ENCODE data around the gene UBE2I.
A peak's percentile ranks its signal among the peaks of the same experiment; 100 is the strongest.

UBE2I gene

DNA sequence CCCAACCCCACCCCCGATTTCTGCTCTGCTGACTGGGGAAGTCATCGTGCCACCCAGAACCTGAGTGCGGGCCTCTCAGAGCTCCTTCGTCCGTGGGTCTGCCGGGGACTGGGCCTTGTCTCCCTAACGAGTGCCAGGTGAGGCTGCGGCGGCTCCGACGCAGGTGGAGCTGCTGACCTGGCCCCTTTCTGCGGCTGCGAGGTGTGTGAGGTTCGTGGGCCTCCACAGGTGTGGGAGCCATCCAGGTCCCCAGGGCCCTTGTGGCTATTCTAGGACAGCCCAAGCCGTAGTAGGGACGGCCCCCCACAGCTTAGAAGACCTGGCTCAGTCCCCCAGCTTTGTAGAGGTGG lies 3.0 kb downstream of the UBE2I start:
- H3K9me3 Mint-ChIP-seq, result no peaks in the 10 kb centered on the region
- no peaks in the 10 kb centered on the region for H3K27me3 Mint-ChIP-seq
- peaks cover 4% of the 10 kb centered on the region for H3K36me3 Mint-ChIP-seq
- H3K27ac Mint-ChIP-seq, result no peak overlapping the region
- H3K4me3 Mint-ChIP-seq, result peak overlapping the region; percentile 47
- H3K4me1 Mint-ChIP-seq, result peaks cover 35% of the 10 kb centered on the region

DNA sequence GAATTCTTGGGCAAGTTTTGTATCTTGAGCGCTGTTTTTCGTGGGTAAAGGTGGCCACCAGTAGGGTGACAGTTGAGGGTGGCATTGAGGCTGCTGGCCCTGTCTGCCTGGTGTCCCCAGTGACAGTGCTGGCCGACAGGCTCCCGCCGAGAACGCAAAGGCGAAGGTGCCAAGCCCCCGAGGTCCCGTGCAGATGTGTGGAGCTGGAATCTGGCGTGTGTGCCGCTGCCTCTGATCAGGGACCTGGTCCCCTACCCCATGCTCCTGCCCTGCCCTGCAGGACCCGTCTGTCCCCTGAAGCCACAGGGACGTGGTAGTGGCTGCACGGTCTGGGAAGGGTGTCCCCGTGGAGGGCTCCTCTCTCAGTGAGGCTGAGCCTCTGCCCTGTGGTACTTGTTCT lies 3.5 kb downstream of the UBE2I start:
- Mint-ChIP-seq H3K36me3 (peaks cover 4% of the 10 kb centered on the region), H3K27me3 (no peaks in the 10 kb centered on the region), H3K27ac (peak overlapping the region; percentile 51), H3K4me1 (peaks cover 34% of the 10 kb centered on the region), H3K9me3 (no peaks in the 10 kb centered on the region), H3K4me3 (peak overlapping the region; percentile 47)

DNA sequence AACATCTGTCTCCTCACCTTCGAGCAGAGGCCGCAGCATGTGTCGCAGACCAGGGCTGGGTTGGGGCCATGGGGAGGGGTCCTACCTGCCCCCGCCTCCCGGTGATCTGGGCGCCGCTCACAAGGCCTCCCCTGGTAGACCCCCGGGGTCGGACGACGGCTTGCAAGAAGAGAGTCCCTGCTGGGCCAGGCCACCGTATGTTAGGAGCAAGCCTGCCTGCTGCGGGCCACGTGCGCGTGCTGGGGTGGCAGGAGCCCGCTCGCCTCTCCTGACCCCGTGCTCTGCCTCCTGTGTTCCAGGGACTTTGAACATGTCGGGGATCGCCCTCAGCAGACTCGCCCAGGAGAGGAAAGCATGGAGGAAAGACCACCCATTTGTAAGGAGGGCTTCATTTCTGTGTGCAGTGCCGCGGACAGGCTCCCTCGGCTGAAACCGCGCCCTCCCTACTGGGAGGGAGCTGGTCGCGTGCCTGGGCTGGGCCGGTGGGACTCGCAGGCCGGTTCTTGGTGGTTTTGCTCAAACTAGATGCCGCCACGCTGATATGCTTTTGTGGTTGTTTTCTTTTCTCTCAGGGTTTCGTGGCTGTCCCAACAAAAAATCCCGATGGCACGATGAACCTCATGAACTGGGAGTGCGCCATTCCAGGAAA lies 4.4 kb downstream of the UBE2I start:
- H3K4me3 Mint-ChIP-seq, result no peak overlapping the region
- peaks cover 31% of the 10 kb centered on the region for H3K4me1 Mint-ChIP-seq
- no peak overlapping the region for H3K27ac Mint-ChIP-seq
- no peaks in the 10 kb centered on the region for H3K27me3 Mint-ChIP-seq
- no peaks in the 10 kb centered on the region for H3K9me3 Mint-ChIP-seq
- peaks cover 6% of the 10 kb centered on the region for H3K36me3 Mint-ChIP-seq

DNA sequence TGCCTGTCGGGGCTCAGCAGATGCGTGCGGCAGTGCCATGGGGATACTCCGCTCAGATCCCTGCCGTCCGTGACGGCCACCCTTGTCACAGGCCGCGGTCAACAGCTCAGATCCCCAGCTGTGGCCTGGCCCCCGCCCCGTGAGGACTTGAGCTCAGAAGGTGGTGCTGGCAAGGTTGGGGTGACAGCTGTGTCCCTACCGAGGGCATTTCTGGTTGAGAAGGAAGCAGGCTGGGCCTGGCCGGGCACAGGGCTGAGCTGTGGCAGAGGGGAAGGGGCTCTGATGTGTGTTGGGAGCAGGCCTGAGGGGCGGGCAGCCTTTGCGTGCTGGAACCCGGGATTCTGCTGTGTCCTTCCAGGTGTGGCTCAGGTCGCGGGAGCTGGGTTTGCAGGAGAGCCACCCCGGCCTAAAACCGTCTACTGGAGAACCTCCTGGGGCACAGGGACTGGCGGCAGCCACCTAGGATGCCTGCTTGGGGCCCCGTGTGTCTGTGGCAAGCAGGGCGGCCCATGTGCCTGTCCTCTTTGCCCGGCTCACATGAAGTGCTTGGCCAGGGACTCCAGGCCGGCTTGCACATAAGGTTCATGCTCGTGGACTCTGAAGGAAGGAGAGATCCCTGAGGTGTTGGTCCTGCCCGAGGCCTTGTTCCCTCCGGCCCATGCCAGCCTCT lies 5.1 kb downstream of the UBE2I start:
- Mint-ChIP-seq H3K4me3 (no peak overlapping the region), H3K9me3 (no peaks in the 10 kb centered on the region), H3K27me3 (no peaks in the 10 kb centered on the region), H3K4me1 (peaks cover 31% of the 10 kb centered on the region), H3K36me3 (peaks cover 8% of the 10 kb centered on the region), H3K27ac (no peak overlapping the region)

DNA sequence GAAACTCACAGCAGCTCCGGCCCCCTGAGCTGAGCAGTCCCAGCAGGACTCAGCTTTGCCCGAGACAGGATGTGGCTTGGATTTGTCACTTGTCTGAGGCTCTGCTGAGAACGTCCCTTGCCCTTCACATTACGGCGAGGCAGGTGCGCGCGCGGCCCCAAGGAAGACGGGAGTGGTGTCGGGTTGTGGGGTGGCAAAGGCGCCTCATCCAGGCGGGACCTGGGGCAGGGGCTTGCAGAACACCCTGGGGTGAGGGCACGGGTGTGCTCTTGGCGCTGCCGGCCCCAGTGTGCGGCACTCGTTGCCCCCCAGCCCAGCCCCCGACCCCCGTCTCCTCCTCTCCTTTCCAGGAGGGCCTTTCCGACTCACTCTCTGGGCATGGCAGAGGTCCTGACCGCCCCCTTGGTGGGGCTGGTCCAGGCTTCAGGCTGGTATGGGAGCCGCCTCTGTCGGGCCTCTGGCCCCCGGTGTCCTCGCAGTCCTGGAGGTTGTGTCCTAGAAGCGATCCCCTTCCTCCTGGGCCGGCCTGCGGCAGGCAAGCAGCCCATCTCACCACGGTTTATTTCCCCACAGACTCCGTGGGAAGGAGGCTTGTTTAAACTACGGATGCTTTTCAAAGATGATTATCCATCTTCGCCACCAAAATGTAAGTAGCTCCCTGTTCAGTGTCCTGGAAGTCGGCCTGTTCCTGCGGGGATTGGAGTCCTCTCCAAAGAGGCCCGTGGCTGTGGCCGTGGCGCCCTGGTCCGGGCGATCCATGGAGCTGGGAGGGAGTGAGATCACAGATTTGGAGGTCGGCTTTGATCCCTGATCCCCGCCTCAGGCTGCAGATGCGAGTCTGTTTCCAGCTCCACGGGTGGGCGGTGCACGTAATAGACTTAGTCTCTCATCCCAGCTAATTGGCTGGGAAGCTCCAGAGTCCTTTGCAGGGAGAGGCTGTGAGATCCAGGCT lies 5.9 kb downstream of the UBE2I start:
- Mint-ChIP-seq H3K4me1 (peaks cover 27% of the 10 kb centered on the region), H3K9me3 (no peaks in the 10 kb centered on the region), H3K27me3 (no peaks in the 10 kb centered on the region), H3K36me3 (peaks cover 5% of the 10 kb centered on the region), H3K4me3 (no peak overlapping the region), H3K27ac (no peak overlapping the region)

DNA sequence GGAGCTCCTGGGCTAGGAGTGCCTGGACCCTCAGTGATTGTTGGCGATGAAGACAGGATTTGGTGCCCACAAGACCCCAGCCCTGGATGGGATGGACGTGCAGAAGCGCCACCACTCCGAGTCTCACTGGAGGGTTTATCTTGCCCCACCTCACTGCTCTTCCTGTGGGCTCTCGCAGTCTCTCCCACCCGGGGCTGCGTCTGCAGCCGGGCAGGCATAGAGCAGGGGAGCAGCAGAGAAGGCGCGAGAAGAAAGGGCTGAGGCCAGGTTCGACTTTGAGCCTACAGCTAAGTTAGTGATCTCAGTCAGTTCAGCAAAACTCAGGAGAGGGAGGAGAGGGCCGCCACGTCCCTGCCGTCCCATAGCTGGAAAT lies 6.6 kb downstream of the UBE2I start:
- peak overlapping the region; percentile 59 for H3K27ac Mint-ChIP-seq

DNA sequence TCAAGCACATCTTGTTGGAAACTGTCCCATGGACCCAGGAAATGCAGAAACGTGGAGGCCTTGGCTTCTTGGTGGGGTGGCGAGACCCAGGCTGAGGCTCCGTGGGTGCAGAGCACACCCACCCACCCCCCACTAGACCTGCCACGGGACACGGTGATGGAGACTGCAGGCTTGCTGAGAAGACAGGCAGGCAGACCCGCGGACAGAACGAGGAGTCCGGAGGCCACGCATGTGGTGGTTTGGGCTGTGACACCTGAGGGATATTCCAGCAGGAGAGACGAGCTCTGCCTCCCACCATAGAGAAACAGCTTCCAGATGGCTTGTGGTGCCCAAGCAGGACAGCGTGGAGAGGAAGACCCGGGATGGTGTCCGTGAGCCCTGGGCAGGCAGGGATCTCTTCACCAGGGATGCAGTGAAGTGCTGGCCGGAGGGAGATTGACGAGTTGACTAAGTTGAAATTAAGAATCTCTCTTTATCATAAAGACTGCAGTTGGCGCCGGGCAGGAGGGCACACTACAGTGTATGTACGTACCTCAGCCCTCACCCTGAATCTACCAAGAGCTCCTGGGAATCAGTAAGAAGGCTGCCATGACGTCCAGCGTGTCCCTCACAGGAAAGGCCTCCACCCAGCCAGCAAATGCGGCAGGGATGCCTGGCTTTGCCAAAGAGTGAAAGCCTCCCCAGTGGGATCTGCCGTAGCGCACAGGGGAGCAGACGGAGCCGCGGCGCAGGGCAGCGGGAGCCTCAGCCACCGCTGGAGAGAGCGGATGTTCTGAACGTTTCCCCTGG lies 8.2 kb downstream of the UBE2I start:
- Mint-ChIP-seq H3K36me3 (peaks cover 5% of the 10 kb centered on the region), H3K4me1 (peaks cover 13% of the 10 kb centered on the region), H3K9me3 (no peaks in the 10 kb centered on the region), H3K27me3 (no peaks in the 10 kb centered on the region), H3K4me3 (no peak overlapping the region), H3K27ac (no peak overlapping the region)

More for the DNA sequence above, 6.6 kb downstream of the UBE2I start:
- H3K36me3 Mint-ChIP-seq, result peaks cover 5% of the 10 kb centered on the region
- H3K27me3 Mint-ChIP-seq, result no peaks in the 10 kb centered on the region
- peaks cover 21% of the 10 kb centered on the region for H3K4me1 Mint-ChIP-seq
- no peaks in the 10 kb centered on the region for H3K9me3 Mint-ChIP-seq
- no peak overlapping the region for H3K4me3 Mint-ChIP-seq

DNA sequence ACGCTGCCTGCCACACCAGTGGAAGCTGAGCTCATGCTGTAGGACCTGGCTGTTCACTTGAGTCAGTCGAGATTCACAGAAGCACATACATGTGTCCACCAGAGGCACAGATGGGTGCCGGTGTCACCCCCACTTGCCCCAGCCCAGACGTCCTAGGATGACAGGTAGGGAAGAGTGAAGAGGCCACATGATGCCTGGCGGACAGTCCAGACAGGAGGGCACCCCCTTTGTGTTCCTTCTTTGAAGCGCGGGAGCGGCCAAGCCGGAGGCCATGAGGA lies 8.8 kb downstream of the UBE2I start:
- Mint-ChIP-seq H3K36me3 (peaks cover 5% of the 10 kb centered on the region), H3K27me3 (no peaks in the 10 kb centered on the region), H3K4me3 (no peak overlapping the region), H3K9me3 (no peaks in the 10 kb centered on the region), H3K27ac (no peak overlapping the region), H3K4me1 (peaks cover 8% of the 10 kb centered on the region)

DNA sequence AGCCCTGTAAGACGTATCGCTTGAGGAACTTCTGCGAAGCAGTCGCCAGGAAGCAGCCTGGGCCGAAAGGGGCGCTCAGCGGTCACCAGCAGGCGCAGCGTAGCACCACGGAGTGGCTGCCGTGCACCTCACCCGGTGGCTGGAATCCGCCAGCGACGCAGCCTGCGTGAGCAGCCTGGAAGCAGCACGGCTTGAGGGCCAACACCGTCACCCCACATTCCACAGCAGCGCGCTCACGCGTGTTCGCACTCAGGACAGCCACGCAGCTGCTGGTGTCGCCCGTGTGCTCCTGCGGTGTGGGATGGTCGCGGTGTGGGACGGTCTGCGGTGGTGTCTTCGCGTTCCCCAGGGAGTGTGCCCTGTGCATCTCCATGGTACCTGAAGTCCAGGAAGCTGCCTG lies 9.6 kb downstream of the UBE2I start:
- no peak overlapping the region for H3K4me3 Mint-ChIP-seq
- peaks cover 5% of the 10 kb centered on the region for H3K36me3 Mint-ChIP-seq
- H3K27ac Mint-ChIP-seq, result no peak overlapping the region
- peaks cover 7% of the 10 kb centered on the region for H3K4me1 Mint-ChIP-seq
- no peaks in the 10 kb centered on the region for H3K9me3 Mint-ChIP-seq
- H3K27me3 Mint-ChIP-seq, result no peaks in the 10 kb centered on the region

DNA sequence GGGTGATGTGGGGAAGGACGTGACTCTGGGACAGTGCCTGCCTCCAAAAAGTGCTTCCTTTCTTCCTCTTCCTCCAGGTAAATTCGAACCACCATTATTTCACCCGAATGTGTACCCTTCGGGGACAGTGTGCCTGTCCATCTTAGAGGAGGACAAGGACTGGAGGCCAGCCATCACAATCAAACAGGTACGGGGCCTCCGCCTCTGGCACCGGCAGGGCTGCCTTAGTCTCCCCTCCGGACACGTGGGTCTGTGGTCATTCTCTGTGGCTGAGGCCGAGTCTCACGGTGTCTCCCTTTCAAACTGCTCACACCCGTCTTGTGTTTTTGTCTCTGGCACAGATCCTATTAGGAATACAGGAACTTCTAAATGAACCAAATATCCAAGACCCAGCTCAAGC lies 10.7 kb downstream of the UBE2I start:
- Mint-ChIP-seq H3K4me3 (no peak overlapping the region), H3K27ac (no peak overlapping the region), H3K4me1 (peaks cover 4% of the 10 kb centered on the region), H3K9me3 (no peaks in the 10 kb centered on the region), H3K27me3 (no peaks in the 10 kb centered on the region), H3K36me3 (peaks cover 5% of the 10 kb centered on the region)

DNA sequence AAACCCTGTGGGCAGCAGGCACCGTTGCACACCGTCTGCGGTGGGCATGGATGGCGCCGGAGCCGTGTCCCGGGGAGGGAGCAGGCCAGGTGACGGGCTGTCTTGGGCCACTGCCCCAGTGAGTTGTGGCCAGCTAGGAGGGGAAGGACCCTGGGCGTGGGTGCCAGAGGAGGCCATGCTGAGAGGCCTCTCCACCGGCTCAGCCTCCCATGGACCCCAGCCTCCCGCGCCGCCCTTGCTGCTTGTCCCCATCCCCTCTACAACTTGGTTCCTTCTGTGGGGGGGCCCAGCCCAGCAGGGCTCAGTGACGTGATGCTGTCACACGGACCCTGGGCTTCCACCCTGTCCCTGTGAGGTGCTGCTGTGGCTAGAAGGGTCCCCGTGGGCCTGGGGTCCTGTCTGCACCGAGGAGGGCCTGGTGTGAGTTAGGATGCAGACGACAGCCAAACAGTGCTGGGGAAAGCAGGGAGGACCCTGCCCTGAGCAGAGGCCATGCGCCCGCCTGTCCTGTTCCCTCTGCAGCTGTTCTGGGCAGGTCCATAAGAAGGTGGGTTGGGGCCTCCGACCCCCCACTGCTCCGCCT lies 11.3 kb downstream of the UBE2I start:
- H3K4me3 Mint-ChIP-seq, result no peak overlapping the region
- no peaks in the 10 kb centered on the region for H3K9me3 Mint-ChIP-seq
- H3K4me1 Mint-ChIP-seq, result peaks cover 4% of the 10 kb centered on the region
- H3K27me3 Mint-ChIP-seq, result no peaks in the 10 kb centered on the region
- H3K27ac Mint-ChIP-seq, result no peak overlapping the region
- H3K36me3 Mint-ChIP-seq, result peaks cover 5% of the 10 kb centered on the region

DNA sequence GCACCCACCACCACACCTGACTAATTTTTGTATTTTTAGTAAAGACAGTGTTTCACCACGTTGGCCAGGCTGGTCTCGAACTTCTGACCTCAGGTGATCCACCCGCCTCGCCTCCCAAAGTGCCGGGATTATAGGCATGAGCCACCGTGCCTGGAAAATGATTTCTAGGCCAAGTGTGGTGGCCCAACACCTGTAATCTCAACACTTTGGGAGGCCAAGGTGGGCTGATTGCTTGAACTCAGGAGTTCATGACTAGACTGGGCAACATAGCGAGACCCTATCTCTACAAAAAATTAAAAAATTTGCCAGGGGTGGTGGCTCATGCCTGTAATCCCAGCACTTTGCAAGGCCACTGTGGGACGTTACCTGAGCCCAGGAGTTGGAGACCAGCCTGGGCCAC lies 13.0 kb downstream of the UBE2I start:
- Mint-ChIP-seq H3K27me3 (no peaks in the 10 kb centered on the region), H3K4me3 (no peak overlapping the region), H3K27ac (no peak overlapping the region), H3K9me3 (no peaks in the 10 kb centered on the region), H3K4me1 (peaks cover 4% of the 10 kb centered on the region), H3K36me3 (peaks cover 5% of the 10 kb centered on the region)

DNA sequence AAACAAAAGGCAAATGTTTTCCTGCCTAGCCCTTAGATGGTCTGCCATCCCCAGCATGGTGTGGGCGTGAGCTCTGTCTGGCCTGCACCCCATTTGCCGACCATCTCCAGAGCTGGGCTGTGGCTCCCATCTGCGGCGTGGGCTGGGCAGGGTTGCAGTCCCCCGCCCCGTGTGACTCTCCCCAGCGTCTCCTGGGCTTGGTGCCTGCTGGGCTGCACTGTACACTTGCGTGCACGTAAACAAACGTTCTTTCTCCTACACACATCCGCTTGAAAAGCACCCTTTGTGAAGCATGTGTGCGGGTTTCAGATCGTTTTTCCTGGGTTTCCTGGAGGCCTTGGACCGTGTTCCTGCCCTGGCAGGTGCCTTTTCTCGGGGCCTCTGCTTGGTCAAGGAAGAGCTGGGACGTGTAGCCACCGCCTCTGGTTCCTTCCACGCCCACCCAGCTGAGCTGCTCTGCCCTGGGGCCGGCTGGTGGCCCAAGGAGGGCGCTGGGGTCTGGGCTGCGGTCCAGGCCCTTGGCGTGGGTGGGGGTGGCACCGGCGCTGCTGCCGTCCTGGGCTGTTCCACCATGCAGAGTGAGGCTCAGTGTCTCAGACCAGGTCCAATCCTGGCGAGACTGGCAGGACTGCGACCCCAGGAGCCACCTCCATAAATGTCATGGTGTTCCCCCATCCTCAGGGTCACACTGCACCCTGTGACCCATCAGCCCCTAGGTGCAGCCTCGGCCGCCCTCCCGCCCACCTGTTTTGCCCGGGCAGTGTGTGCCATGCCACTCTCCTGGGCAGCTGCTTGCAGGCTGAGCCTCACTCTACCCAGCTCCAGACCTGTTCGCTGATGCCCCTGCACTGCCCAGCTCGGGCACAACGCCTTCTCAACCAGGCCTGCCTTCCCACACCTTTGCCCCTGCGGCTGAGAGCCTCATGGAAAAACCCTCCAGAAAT lies 14.1 kb downstream of the UBE2I start:
- H3K4me3 Mint-ChIP-seq, result no peak overlapping the region

DNA sequence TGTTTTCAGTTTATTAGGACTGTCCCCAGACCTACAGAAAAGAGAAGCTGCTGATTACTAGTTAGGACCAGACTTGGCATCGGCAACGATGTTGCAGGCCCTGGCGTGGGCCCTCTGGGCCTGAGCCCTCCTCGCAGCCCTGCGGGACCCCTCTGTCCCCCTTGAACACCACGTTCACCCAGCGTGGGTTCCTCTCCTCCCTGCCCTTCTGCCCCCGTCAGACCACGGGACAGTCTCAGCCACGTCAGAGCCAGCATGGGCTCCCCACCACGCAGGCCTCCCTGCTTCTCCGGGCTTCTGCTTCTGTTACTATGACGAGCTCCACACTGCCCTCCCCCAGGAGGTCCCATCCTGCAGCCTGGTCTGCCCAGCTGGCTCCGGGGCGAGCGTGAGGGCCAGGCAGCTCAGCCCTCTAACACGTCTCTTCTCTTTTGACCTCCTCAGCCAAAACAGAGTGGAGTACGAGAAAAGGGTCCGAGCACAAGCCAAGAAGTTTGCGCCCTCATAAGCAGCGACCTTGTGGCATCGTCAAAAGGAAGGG lies 14.9 kb downstream of the UBE2I start:
- no peak overlapping the region for H3K4me3 Mint-ChIP-seq
- H3K4me1 Mint-ChIP-seq, result no peaks in the 10 kb centered on the region
- no peak overlapping the region for H3K27ac Mint-ChIP-seq
- peaks cover under 1% of the 10 kb centered on the region for H3K36me3 Mint-ChIP-seq
- H3K27me3 Mint-ChIP-seq, result no peaks in the 10 kb centered on the region
- H3K9me3 Mint-ChIP-seq, result no peaks in the 10 kb centered on the region

More for the DNA sequence above, 14.1 kb downstream of the UBE2I start:
- no peaks in the 10 kb centered on the region for H3K27me3 Mint-ChIP-seq
- peaks cover 2% of the 10 kb centered on the region for H3K36me3 Mint-ChIP-seq
- no peaks in the 10 kb centered on the region for H3K4me1 Mint-ChIP-seq
- no peak overlapping the region for H3K27ac Mint-ChIP-seq
- H3K9me3 Mint-ChIP-seq, result no peaks in the 10 kb centered on the region

Measured in activated naive CD4-positive, alpha-beta T cell treated with anti-CD3 and anti-CD28 coated beads, Interleukin-2, amount 50 U/mL, for 24 hours (primary cell).